GM19452 (cell line): ENCODE data around the gene KCNJ8.
"Not testable (repeated sequence)": the region's sequence is repeated elsewhere in the genome, so short reads cannot be mapped to it uniquely, and the experiment has no call there.

Experiments
- ATAC-seq: cut with Tn5 transposase; IDR thresholded peaks from one replicate; pipeline ENCODE4 v1.9.1; 2021; ENCODE audit not compliant: unreplicated experiment

The KCNJ8 gene

GRCh38 chr12:21788089-21788983 is 13.8 kb upstream of the KCNJ8 start:
- no peak for ATAC-seq

- ATAC-seq, result no peak
Measured at GRCh38 chr12:21786041-21786531, 11.6 kb upstream of the KCNJ8 start.

- not testable (repeated sequence) for ATAC-seq
Measured at GRCh38 chr12:21782723-21783122, 8.2 kb upstream of the KCNJ8 start.

GRCh38 chr12:21780786-21781185 is 6.3 kb upstream of the KCNJ8 start:
- no peak for ATAC-seq

GRCh38 chr12:21776175-21776574 is 1.7 kb upstream of the KCNJ8 start:
- ATAC-seq, result no peak

- no peak for ATAC-seq
Measured at GRCh38 chr12:21775133-21775820, 771 bp upstream of the KCNJ8 start.

- no peak for ATAC-seq
Measured at GRCh38 chr12:21773806-21774205, 700 bp downstream of the KCNJ8 start.

GRCh38 chr12:21773263-21773741 is 1.2 kb downstream of the KCNJ8 start:
- ATAC-seq, result no peak

- ATAC-seq, result no peak
Measured at GRCh38 chr12:21771311-21771710, 3.2 kb downstream of the KCNJ8 start.

- no peak for ATAC-seq
Measured at GRCh38 chr12:21769307-21769706, 5.2 kb downstream of the KCNJ8 start.

GRCh38 chr12:21766403-21766802 is 8.1 kb downstream of the KCNJ8 start:
- no peak for ATAC-seq

GRCh38 chr12:21764950-21765349 is 9.6 kb downstream of the KCNJ8 start:
- ATAC-seq, result no peak

- ATAC-seq, result no peak
Measured at GRCh38 chr12:21764065-21764464, 10.4 kb downstream of the KCNJ8 start.

- ATAC-seq, result no peak
Measured at GRCh38 chr12:21763531-21763930, 11.0 kb downstream of the KCNJ8 start.

GRCh38 chr12:21759737-21760136 is 14.8 kb downstream of the KCNJ8 start:
- ATAC-seq, result no peak

- ATAC-seq, result no peak
Measured at GRCh38 chr12:21757735-21758134, 16.8 kb downstream of the KCNJ8 start.

- no peak for ATAC-seq
Measured at GRCh38 chr12:21756699-21757098, 17.8 kb downstream of the KCNJ8 start.

- no peak for ATAC-seq
Measured at GRCh38 chr12:21751517-21751916, 23.0 kb downstream of the KCNJ8 start.

GRCh38 chr12:21745258-21745657 is 29.2 kb downstream of the KCNJ8 start:
- ATAC-seq, result no peak

GRCh38 chr12:21731144-21731543 is 43.4 kb downstream of the KCNJ8 start:
- ATAC-seq, result no peak

- no peak for ATAC-seq
Measured at GRCh38 chr12:21725731-21726130, 48.8 kb downstream of the KCNJ8 start.
